HEK293 (cell line): ENCODE data around the gene FBH1.

ENCODE experiments used
- SALL2 ChIP-seq: fragments of 450-650 bp; formaldehyde crosslinking; IDR thresholded peaks from 2 replicates; pipeline ENCODE4 v1.5.0; 2017; ENCODE audit warnings: missing biosample characterization, mild to moderate bottlenecking, missing genetic modification characterization, borderline replicate concordance
- ZNF664 ChIP-seq: fragments of 450-650 bp; formaldehyde crosslinking; IDR thresholded peaks from 2 replicates; pipeline ENCODE4 v1.5.1; 2016; ENCODE audit warnings: missing biosample characterization, missing genetic modification characterization
- TF ChIP-seq, protein P1 (sequence below): fragments of 450-650 bp; formaldehyde crosslinking; IDR thresholded peaks from 2 replicates; pipeline ENCODE4 v1.5.1; 2016; ENCODE audit warnings: missing biosample characterization, missing genetic modification characterization, low read depth
- TF ChIP-seq, protein P2 (sequence below): fragments of 450-650 bp; formaldehyde crosslinking; IDR thresholded peaks from 2 replicates; pipeline ENCODE4 v1.5.1; 2016; ENCODE audit warnings: missing biosample characterization, missing genetic modification characterization
- TF ChIP-seq, protein P3 (sequence below): fragments of 450-650 bp; formaldehyde crosslinking; IDR thresholded peaks from 2 replicates; pipeline ENCODE4 v1.5.1; 2016; ENCODE audit warnings: missing biosample characterization, missing genetic modification characterization
- TF ChIP-seq, protein P4 (sequence below): fragments of 450-650 bp; formaldehyde crosslinking; IDR thresholded peaks from 2 replicates; pipeline ENCODE4 v1.5.1; 2016; ENCODE audit warnings: missing biosample characterization, missing genetic modification characterization

DNA sequence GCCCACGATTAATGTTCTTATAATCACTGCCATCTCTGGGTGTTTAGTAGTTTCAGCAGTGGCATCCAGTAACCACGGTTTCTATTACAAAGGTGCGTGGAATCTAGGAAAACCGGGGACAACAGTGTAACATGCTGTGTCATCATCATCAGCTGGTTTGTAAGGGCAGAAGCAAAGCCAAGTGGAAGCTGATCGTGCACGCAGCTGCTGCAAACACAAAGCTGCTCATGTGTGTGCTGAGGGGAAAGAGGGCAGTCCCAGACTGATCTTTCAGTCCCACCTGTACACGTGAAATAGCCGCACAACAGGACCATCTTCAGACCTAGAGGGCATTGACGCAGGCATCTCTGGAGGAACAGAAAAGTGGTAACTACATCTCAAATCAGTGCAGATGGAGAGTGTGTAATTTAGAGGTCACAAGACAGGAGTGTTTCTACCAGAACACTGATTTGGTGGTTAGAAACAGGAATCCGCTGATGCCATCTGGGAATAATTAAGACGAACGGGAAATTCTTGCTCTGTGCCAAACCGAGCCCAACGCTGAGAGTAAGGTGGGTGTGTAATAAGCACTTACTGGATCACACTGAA lies 13.8 kb upstream of the FBH1 start:
- TF ChIP-seq, protein P1, sequence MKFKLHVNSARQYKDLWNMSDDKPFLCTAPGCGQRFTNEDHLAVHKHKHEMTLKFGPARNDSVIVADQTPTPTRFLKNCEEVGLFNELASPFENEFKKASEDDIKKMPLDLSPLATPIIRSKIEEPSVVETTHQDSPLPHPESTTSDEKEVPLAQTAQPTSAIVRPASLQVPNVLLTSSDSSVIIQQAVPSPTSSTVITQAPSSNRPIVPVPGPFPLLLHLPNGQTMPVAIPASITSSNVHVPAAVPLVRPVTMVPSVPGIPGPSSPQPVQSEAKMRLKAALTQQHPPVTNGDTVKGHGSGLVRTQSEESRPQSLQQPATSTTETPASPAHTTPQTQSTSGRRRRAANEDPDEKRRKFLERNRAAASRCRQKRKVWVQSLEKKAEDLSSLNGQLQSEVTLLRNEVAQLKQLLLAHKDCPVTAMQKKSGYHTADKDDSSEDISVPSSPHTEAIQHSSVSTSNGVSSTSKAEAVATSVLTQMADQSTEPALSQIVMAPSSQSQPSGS (tag by site-specific recombination): no peak
- TF ChIP-seq, protein P2, sequence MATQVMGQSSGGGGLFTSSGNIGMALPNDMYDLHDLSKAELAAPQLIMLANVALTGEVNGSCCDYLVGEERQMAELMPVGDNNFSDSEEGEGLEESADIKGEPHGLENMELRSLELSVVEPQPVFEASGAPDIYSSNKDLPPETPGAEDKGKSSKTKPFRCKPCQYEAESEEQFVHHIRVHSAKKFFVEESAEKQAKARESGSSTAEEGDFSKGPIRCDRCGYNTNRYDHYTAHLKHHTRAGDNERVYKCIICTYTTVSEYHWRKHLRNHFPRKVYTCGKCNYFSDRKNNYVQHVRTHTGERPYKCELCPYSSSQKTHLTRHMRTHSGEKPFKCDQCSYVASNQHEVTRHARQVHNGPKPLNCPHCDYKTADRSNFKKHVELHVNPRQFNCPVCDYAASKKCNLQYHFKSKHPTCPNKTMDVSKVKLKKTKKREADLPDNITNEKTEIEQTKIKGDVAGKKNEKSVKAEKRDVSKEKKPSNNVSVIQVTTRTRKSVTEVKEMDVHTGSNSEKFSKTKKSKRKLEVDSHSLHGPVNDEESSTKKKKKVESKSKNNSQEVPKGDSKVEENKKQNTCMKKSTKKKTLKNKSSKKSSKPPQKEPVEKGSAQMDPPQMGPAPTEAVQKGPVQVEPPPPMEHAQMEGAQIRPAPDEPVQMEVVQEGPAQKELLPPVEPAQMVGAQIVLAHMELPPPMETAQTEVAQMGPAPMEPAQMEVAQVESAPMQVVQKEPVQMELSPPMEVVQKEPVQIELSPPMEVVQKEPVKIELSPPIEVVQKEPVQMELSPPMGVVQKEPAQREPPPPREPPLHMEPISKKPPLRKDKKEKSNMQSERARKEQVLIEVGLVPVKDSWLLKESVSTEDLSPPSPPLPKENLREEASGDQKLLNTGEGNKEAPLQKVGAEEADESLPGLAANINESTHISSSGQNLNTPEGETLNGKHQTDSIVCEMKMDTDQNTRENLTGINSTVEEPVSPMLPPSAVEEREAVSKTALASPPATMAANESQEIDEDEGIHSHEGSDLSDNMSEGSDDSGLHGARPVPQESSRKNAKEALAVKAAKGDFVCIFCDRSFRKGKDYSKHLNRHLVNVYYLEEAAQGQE: no peak
- TF ChIP-seq SALL2 (tag by site-specific recombination): no peak
- TF ChIP-seq ZNF664: no peak
- TF ChIP-seq, protein P3, sequence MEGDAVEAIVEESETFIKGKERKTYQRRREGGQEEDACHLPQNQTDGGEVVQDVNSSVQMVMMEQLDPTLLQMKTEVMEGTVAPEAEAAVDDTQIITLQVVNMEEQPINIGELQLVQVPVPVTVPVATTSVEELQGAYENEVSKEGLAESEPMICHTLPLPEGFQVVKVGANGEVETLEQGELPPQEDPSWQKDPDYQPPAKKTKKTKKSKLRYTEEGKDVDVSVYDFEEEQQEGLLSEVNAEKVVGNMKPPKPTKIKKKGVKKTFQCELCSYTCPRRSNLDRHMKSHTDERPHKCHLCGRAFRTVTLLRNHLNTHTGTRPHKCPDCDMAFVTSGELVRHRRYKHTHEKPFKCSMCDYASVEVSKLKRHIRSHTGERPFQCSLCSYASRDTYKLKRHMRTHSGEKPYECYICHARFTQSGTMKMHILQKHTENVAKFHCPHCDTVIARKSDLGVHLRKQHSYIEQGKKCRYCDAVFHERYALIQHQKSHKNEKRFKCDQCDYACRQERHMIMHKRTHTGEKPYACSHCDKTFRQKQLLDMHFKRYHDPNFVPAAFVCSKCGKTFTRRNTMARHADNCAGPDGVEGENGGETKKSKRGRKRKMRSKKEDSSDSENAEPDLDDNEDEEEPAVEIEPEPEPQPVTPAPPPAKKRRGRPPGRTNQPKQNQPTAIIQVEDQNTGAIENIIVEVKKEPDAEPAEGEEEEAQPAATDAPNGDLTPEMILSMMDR (tag by site-specific recombination): no peak
- TF ChIP-seq, protein P4, sequence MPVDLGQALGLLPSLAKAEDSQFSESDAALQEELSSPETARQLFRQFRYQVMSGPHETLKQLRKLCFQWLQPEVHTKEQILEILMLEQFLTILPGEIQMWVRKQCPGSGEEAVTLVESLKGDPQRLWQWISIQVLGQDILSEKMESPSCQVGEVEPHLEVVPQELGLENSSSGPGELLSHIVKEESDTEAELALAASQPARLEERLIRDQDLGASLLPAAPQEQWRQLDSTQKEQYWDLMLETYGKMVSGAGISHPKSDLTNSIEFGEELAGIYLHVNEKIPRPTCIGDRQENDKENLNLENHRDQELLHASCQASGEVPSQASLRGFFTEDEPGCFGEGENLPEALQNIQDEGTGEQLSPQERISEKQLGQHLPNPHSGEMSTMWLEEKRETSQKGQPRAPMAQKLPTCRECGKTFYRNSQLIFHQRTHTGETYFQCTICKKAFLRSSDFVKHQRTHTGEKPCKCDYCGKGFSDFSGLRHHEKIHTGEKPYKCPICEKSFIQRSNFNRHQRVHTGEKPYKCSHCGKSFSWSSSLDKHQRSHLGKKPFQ: no peak
